DOHH2 (cell line): Measurements from ENCODE around the gene SRGAP2C.
A peak's percentile ranks its signal among the peaks of the same experiment; 100 is the strongest.
"Not testable (repeated sequence)": the region's sequence is repeated elsewhere in the genome, so short reads cannot be mapped to it uniquely, and the experiment has no call there.

ENCODE experiments used
- H3F3A ChIP-seq: fragments of 200-600 bp; sonication (generic), shearing (Covaris generic); 2 replicates; pipeline ENCODE4 v1.6.0; 2016; ENCODE audit warnings: antibody characterized with exemption, mild to moderate bottlenecking; ENCODE audit not compliant: control insufficient read depth, insufficient read depth
- H3K27ac ChIP-seq: fragments of 200-600 bp; sonication (generic); 2 replicates; pipeline ENCODE4 v1.5.1; 2014; ENCODE audit warnings: low read depth, mild to moderate bottlenecking, low read length, moderate library complexity
- H3K27me3 ChIP-seq: fragments of 200-600 bp; sonication (generic); 2 replicates; pipeline ENCODE4 v1.6.1; 2014; ENCODE audit warnings: mild to moderate bottlenecking, low read length, mixed read lengths; ENCODE audit not compliant: control insufficient read depth
- H3K36me3 ChIP-seq: fragments of 200-600 bp; sonication (generic); 2 replicates; pipeline ENCODE4 v1.6.1; 2014; ENCODE audit warnings: mild to moderate bottlenecking, low read length, moderate library complexity, mixed read lengths; ENCODE audit not compliant: control insufficient read depth
- H3K4me1 ChIP-seq: fragments of 200-600 bp; sonication (generic); 2 replicates; pipeline ENCODE4 v1.6.1; 2014; ENCODE audit warnings: mild to moderate bottlenecking, low read length, mixed read lengths; ENCODE audit not compliant: control insufficient read depth
- H3K4me2 ChIP-seq: fragments of 200-600 bp; sonication (generic); 2 replicates; pipeline ENCODE4 v1.6.0; 2014; ENCODE audit warnings: mild to moderate bottlenecking, low read length, moderate library complexity
- H3K4me3 ChIP-seq: fragments of 200-600 bp; sonication (generic); 2 replicates; pipeline ENCODE4 v1.5.1; 2014; ENCODE audit warnings: mild to moderate bottlenecking, low read length, mixed read lengths
- H3K79me2 ChIP-seq: fragments of 200-600 bp; sonication (generic); 2 replicates; pipeline ENCODE4 v1.6.1; 2014; ENCODE audit warnings: mild to moderate bottlenecking, low read length, mixed read lengths; ENCODE audit not compliant: control insufficient read depth
- H3K9me2 ChIP-seq: fragments of 200-600 bp; sonication (generic); replicated peaks from 2 replicates; pipeline ENCODE4 v1.6.1; 2014; ENCODE audit warnings: mild to moderate bottlenecking, low read length, mixed read lengths; ENCODE audit not compliant: control insufficient read depth
- H3K9me3 ChIP-seq: fragments of 200-600 bp; sonication (generic); 2 replicates; pipeline ENCODE4 v1.6.1; 2014; ENCODE audit warnings: antibody characterized with exemption, low read length, mixed read lengths; ENCODE audit not compliant: control insufficient read depth, insufficient read depth
- H4K20me1 ChIP-seq: fragments of 200-600 bp; sonication (generic); 2 replicates; pipeline ENCODE4 v1.6.0; 2014; ENCODE audit warnings: low read depth, mild to moderate bottlenecking, antibody characterized with exemption, low read length, moderate library complexity; ENCODE audit not compliant: control insufficient read depth, insufficient read depth

SRGAP2C gene

DNA sequence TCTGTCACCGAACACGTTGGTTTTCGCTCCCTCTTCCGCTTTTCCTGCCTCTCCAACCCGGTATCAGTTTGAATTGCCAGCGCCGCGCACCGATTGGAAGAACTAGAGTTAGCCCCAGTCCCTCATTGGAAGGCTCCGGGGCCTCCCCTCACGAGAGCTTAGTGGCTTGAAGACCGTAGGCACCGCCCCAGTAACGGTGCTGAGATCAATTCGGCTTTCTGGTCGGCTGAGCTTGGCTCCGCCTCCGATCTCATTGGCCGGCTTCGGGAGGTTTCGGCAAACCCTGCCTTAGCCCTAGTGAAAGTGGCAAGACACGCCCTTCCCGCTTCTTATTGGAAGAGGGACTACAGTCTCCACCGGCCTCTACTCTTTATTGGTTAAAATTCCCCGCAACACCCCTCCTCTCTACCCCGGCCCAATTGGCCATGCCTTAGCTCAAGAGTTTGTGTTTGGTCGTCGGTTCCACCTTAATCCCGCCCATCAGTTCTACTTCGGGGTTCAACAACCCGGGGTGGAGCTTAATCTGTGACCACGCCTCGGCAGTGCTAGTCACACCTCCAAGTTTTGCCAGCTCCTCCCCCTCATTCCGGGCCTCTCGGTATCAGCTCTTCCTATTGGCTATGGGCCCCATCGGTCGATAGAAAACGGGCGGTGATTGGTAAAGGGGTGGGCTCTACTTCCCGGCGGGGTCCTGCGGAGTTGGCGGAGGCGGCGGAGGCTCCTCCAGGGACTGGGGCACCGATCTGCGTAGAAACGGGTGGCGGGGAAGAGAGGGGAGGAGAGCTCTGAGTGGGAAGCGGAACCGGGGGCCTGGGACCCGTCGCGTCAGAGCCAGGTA lies at the start of gene SRGAP2C, which contains the start of gene FAM72B:
TSS of gene SRGAP2C (plus strand) at position 686 of the 838 bp plus-strand sequence. CDS start 2,472 bp downstream, outside the sequence.
TSS of gene FAM72B (minus strand) at position 51 of the 838 bp plus-strand sequence. CDS start 851 bp downstream, outside the sequence.
- not testable (repeated sequence) for H3K4me1 ChIP-seq, H3K27me3 ChIP-seq, H3F3A ChIP-seq, H3K36me3 ChIP-seq, H3K9me2 ChIP-seq, H4K20me1 ChIP-seq, H3K9me3 ChIP-seq, H3K79me2 ChIP-seq
- Histone ChIP-seq H3K4me2 (peak within 1 kb of the TSS; percentile 46), H3K27ac (peak within 1 kb of the TSS; percentile 51), H3K4me3 (peak within 1 kb of the TSS; percentile 68)

DNA sequence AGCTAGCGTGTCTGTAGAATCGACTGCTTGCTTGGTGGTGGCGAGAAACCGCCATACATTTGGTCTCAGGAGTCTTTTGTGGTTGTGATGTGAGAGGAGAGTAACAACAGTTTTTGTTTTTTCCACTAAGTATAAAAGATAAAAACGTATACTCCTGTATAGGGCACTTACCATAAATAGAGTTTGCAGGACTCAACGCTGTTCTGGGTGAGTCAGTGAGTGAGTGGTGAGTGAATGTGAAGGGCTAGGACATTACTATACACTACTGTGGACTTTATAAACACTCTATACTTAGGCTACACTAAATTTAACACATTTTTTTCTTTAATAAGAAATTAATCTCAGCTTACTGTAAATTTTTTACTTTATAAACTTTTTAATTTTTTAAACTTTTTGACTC lies 44.4 kb upstream of the SRGAP2C start:
- not testable (repeated sequence) for H3F3A ChIP-seq, H3K27ac ChIP-seq, H3K27me3 ChIP-seq, H3K4me2 ChIP-seq, H3K36me3 ChIP-seq, H4K20me1 ChIP-seq, H3K9me3 ChIP-seq, H3K4me1 ChIP-seq, H3K9me2 ChIP-seq, H3K79me2 ChIP-seq, H3K4me3 ChIP-seq

DNA sequence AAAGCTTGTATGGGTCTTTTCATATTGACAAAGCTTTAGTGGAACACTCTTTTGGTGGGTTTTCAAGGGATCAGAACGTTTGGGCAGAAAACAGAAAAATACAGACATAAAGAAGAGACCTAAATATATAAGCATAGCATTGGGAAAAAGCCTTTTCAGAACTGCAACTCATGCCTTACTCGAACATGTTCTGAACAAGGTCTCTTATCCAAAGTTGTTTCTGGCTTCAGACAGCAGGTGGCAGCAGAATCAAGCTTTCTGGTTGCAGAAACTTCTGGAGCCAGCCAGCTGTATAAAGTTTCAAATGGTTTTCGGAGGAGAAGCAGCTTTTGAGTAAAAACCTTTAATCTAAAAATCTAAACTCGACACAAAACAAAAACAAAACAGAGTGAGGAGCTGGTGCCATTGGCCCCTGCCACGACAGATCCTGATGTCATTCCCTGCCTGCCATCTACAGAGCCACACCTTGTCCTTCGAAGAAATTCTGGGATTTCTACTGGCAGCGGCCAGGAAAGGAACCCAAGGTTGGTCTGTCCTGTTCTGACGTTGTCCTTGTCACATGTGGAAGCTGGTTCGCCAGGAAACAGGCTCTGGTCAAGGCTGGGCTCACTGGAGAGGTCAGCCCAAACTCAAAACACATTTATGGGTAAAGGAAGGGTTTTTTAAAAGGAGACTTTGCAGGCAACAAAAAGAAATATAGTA lies 36.1 kb upstream of the SRGAP2C start:
- H3K79me2 ChIP-seq, H3F3A ChIP-seq, H3K9me3 ChIP-seq, H3K4me1 ChIP-seq, H3K27ac ChIP-seq, H3K9me2 ChIP-seq, H3K36me3 ChIP-seq, H4K20me1 ChIP-seq, H3K4me2 ChIP-seq, H3K27me3 ChIP-seq, H3K4me3 ChIP-seq: not testable (repeated sequence)

DNA sequence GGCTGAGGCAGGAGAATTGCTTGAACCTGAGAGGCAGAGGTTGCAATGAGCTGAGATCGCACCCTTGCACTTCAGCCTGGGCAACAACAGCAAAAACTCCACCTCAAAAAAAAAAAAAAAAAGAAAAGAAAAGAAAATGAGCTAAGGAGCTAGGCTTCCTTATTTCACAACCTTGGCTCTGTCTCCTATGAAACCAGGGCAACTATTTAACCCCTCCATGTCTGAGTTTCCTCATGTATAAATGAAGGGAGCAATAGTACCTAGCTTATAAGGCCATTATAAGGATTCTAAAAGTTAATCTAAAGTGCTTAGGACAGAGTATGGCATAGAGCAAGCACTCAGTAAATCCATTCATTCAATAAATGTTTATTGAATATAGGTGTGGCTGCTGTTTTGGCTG lies 33.5 kb upstream of the SRGAP2C start:
- not testable (repeated sequence) for H3K9me3 ChIP-seq, H3F3A ChIP-seq, H3K27ac ChIP-seq, H3K9me2 ChIP-seq, H3K4me2 ChIP-seq, H3K79me2 ChIP-seq, H3K4me1 ChIP-seq, H3K4me3 ChIP-seq, H4K20me1 ChIP-seq, H3K27me3 ChIP-seq, H3K36me3 ChIP-seq

DNA sequence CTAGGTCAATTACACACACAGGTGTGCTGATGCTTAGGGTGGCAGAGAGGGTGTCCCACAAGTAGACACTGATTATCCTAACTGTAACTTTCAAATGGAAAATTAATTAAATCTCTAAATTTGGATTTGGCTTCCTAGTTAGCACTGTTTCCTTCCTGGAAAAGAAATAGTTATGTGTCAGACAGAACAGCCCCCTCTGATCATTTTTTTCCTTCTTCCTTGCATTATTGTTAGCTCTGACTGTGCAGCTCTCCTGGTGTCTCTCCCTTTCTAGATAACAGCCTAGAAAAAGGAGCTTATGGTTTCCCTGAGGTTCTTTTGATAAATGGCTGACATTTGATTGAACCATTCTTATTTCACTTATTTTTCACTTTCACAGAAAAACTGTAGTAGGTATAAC lies 32.0 kb upstream of the SRGAP2C start:
- not testable (repeated sequence) for H3K27ac ChIP-seq, H3K9me3 ChIP-seq, H3K4me3 ChIP-seq, H3K4me1 ChIP-seq, H3K9me2 ChIP-seq, H3K79me2 ChIP-seq, H3K4me2 ChIP-seq, H4K20me1 ChIP-seq, H3F3A ChIP-seq, H3K36me3 ChIP-seq, H3K27me3 ChIP-seq

DNA sequence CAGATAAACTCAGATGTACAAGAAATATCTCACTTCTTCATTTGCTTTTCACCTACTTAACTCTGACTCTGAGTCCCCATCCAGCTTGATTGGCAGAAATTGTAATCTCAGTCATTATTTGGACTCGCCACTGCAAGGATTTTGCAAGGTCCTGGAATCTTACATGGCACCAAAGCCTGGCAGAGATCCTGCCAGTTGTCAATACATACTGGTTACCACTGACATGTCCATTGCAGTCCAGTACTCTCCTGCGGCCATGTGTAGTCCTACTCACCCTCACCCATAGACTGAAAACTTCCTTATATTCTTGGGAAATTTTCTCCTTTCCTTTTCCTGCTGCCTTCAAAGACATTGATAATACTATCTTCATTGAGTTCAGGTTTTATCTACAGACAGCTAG lies 30.0 kb upstream of the SRGAP2C start:
- H3K9me2 ChIP-seq, H3K4me1 ChIP-seq, H3K79me2 ChIP-seq, H4K20me1 ChIP-seq, H3F3A ChIP-seq, H3K27me3 ChIP-seq, H3K4me2 ChIP-seq, H3K36me3 ChIP-seq, H3K27ac ChIP-seq, H3K4me3 ChIP-seq, H3K9me3 ChIP-seq: not testable (repeated sequence)

DNA sequence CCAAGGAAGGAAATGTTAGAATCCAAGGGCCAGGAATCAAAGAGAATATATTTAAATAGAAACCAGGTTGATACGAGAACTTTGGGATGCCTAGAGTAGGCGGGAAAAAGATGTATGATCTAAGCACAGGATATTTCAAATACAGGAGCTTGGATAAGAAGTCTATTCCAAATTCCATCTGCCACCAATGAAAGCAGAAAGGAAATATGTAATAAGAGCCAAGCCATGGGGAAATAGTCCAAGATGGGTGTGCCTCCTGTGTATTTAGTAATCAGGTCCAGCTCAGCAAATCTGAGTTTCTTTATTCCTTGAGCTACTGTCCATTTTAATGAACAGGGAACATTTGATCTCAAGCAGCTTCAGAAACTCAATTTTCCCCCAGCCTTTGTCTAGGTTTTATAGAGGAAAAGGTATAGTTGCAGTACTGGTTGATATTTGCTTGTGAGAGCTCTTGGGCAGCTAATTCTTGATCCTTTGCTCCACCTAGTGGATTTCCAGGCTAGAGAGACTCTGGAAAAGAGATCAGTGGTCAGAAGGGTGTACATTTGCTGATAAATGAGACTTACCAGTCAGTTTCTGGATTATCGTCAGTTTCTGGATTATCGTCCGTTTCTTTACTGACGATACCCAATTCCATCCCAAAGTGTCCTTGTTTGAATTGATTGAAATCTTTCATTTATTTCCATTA lies 29.0 kb upstream of the SRGAP2C start:
- not testable (repeated sequence) for H3K27ac ChIP-seq, H3K79me2 ChIP-seq, H3K4me3 ChIP-seq, H3K27me3 ChIP-seq, H3K4me1 ChIP-seq, H3K9me3 ChIP-seq, H3K4me2 ChIP-seq, H3F3A ChIP-seq, H4K20me1 ChIP-seq, H3K36me3 ChIP-seq, H3K9me2 ChIP-seq
